ENCODE data around the gene NME8. TPM values are rescaled to one million over a fixed set of nuclear protein-coding genes. Genes with fewer than 3 reads are reported as not detected.

NME8 gene
- total RNA-seq, 4 donors from 2014 or later: not detected

GRCh38 chr7:37920305-37920848, 72.0 kb downstream of the NME8 start, which contains the start of gene EPDR1:
TSS of gene EPDR1 (plus strand) at chr7:37920640. CDS start at chr7:37920940, 300 bp downstream.
- H3K4me3 ChIP-seq: peak within 1 kb of the TSS; percentile 36 to 79 (median 56)
- DNase-seq: no peak
- peaks cover 0 to 63% (median 1%) of the 10 kb centered on the region in 4 donors for H3K27me3 ChIP-seq
- peak within 1 kb of the TSS; percentile 53 to 77 (median 69) for H3K27ac ChIP-seq
- intact Hi-C loops (cut with DNase I): no loop called here
- H3K36me3 ChIP-seq: no peaks in the 10 kb centered on the region
- peaks cover 8 to 41% (median 13%) of the 10 kb centered on the region in 3 donors for H3K4me1 ChIP-seq
- TF ChIP-seq POLR2A (IDR thresholded peaks at IDR 0.05): peak in 1 of 4 donors; percentile 23
- peak in 1 of 6 experiments; percentile 20 for TF ChIP-seq CTCF (IDR thresholded peaks at IDR 0.05)
- H3K9me3 ChIP-seq: no peaks in the 10 kb centered on the region
- 29 to 57% methylated on average over 5 to 12 of the region's 22 CpGs for WGBS, 2 donors

DNA sequence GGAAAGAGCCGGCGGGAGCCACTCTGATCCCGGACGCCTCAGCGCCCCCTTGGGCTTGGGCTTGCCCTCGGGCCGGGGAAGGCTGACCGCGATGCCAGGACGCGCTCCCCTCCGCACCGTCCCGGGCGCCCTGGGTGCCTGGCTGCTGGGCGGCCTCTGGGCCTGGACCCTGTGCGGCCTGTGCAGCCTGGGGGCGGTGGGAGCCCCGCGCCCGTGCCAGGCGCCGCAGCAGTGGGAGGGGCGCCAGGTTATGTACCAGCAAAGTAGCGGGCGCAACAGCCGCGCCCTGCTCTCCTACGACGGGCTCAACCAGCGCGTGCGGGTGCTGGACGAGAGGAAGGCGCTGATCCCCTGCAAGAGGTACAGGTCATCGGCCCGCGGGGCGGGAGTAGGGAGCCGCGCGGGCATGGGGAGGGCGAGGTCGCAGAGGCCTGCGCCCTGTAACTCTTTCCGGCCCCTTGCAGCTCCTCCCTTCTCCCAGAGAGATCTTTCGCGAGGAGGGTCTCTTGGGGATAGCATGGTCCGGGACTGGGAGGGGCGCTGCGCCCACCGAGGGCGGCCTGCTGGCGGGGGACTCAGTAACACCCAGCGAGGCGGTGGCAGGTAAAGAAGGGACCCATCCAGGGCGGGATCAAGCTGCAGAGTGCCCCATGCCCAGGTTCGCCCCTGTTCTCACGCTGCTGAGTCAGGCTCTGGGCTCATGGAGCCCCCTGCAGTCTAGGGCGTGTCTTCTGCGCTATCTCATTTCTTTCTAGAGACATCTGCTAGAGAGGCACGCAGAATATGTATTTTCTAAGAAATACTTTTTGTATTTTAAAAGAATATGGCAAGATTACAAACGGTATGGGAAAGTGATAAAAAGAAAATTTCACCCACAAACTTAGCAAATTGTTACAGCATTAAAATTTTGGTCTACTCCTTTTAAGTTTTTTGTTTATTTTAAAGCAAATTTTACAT, 72.7 kb downstream of the NME8 start:
- Histone ChIP-seq H3K4me1 (peaks cover 8 to 36% (median 11%) of the 10 kb centered on the region in 3 donors), H3K27me3 (peaks cover 0 to 55% (median 1%) of the 10 kb centered on the region in 4 donors), H3K27ac (peak overlapping the region; percentile 53 to 77 (median 69)), H3K9me3 (peaks cover 0 to 6% (median 0%) of the 10 kb centered on the region in 3 donors), H3K36me3 (no peaks in the 10 kb centered on the region), H3K4me3 (peak overlapping the region; percentile 36 to 79 (median 56))
- WGBS, 2 donors: 1% methylated on average over 13 to 31 of the region's 63 CpGs
- intact Hi-C loops (cut with DNase I): no loop called here
- no peak for DNase-seq
- TF ChIP-seq CTCF (IDR thresholded peaks at IDR 0.05) (no peak), POLR2A (IDR thresholded peaks at IDR 0.05) (no peak)

DNA sequence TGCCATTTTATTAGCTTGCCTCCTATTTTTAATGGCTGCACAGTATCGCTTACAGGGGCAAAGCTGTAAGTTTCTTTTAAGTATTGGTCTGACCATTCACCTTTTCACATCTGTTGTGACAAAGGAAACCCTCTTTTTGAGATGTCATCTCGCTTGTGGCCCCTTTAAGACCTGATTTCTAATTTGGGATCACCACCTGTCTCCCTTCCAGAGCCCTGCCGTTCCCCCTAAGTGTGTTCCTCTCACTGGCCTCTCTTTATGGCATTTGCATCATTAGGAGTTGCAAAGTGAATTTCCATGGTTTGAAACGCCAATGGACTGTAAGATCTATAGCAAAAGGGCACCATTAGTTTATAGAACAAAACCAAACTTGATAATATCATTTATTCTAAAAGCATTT, 73.5 kb downstream of the NME8 start:
- intact Hi-C loops (cut with DNase I): no loop called here
- WGBS, 2 donors: 64% methylated on average over 4 of the region's 4 CpGs
- peaks cover 0 to 6% (median 0%) of the 10 kb centered on the region in 3 donors for H3K9me3 ChIP-seq
- peak overlapping the region in 1 of 4 donors; percentile 60 for H3K4me3 ChIP-seq
- no peaks in the 10 kb centered on the region for H3K36me3 ChIP-seq
- H3K4me1 ChIP-seq: peaks cover 4 to 28% (median 8%) of the 10 kb centered on the region in 3 donors
- H3K27me3 ChIP-seq: peaks cover 0 to 48% (median 0%) of the 10 kb centered on the region in 4 donors
- no peak overlapping the region for H3K27ac ChIP-seq
- TF ChIP-seq POLR2A (IDR thresholded peaks at IDR 0.05) (no peak), CTCF (IDR thresholded peaks at IDR 0.05) (no peak)
- DNase-seq: no peak

GRCh38 chr7:37923996-37924395, 75.6 kb downstream of the NME8 start:
- Histone ChIP-seq H3K27ac (no peak overlapping the region), H3K9me3 (peaks cover 0 to 6% (median 0%) of the 10 kb centered on the region in 3 donors), H3K4me1 (peaks cover 4 to 20% (median 8%) of the 10 kb centered on the region in 3 donors), H3K27me3 (peaks cover 0 to 28% (median 0%) of the 10 kb centered on the region in 4 donors), H3K4me3 (no peak overlapping the region), H3K36me3 (no peaks in the 10 kb centered on the region)
- TF ChIP-seq CTCF (IDR thresholded peaks at IDR 0.05) (no peak), POLR2A (IDR thresholded peaks at IDR 0.05) (no peak)
- DNase-seq: no peak
- 43 to 67% methylated on average over 1 of the region's 1 CpG for WGBS, 2 donors
- intact Hi-C loops (cut with DNase I): no loop called here

All from esophagus squamous epithelium (tissue), 5 donors.